PFSK-1 (cell line): ENCODE data around the gene EML3.

Source experiments
- POLR2AphosphoS5 ChIP-seq: IDR thresholded peaks from 2 replicates; pipeline ENCODE4 v1.6.1; 2012; ENCODE audit warnings: low read depth, mild to moderate bottlenecking, control low read depth, low read length, moderate library complexity
- TAF1 ChIP-seq: IDR thresholded peaks from 2 replicates; pipeline ENCODE4 v1.6.1; 2012; ENCODE audit warnings: low read length, control low read depth, borderline replicate concordance; ENCODE audit not compliant: insufficient read depth

DNA sequence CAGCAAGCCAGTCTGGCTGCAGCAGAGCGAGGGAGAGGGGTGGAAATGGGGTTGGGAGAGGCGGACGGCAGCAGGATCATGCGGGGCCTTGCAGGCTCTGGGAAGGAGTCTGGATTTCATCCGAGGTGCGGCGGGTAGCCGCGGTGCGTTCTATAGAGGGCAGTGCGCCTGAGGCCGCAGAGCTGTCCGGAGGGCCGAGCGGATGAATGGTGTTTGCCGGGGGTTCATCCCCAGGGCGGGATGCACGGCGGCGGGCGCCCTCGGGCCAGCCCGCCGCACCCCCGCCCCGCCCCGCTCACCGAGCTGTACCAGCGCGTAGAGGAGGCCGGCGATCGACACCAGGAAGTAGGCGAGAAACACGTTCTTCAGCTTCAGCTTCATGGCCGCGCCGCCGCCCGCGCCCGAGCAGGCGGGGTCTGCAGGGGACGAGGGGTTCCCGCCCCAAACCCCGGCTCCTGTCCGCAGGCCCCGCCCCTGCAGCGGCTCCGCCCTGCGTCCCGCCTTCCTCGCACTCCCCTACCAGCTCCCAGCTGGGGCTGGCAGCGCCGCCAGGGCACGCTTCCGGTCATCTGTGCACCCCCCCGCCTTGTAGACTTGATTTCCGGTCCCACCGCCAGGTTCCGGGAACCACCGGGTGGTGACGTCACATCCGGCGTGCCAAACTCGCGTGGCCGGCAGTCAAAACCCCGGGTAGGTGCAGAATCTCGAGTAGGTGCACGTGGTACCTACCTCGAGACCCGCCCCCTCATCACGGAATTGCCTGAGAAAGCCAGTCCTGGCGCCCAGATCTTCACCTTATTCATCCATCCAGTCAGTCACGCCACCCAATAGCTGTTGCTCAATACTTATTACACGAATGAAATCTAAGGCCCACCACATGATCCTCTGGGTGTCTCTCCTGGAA, 9.2 kb upstream of the EML3 start, which contains the start of gene B3GAT3:
- TF ChIP-seq TAF1 (no peak; the same call in 1 of the 2 replicates), POLR2AphosphoS5 (peak; percentile 93)
